ENCODE measurements around the gene AOAH. TPM values are rescaled to one million over a fixed set of nuclear protein-coding genes. Genes with fewer than 3 reads are reported as not detected.

The AOAH gene
- total RNA-seq, 1 donor from 2014 or later: 5.5 TPM

DNA sequence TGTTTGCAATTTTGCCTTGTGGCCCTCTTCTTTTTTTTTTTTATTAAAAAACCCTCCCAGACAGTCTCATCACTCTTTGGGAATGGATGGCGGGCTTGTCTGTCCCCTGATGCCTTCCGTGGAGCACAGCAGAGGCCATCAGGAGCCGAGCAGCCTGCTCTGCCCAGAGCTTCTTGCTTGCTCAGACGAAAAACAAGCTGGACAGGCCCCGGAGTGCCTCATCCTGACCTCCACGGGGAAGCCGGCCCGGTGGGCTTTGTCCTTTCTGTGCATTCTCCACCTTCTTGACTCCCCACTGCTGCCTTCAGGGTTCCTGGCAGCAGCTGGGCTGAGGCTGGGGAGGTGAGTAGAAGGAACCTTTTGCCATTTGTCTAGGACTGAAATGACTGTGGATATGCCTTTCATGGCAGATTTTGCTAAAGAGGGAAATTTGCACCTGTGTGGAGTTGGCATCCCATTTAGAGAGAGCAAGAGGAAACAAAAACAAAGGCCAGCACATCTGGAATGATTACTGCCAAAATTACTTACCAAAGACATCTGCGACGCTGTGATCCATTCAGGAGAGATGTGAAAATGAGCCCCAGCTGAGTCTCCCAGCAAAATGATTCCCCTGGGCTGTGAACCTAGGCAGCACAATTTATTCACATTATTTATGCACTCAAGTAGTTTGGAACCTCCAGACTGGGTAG is 108.3 kb downstream of the AOAH start:
- H3K9me3 ChIP-seq (ENCODE audit: low read depth): no peaks in the 10 kb centered on the region
- no peaks in the 10 kb centered on the region for H4K20me1 ChIP-seq (ENCODE audit: low read depth)
- no peaks in the 10 kb centered on the region for H3K79me2 ChIP-seq (ENCODE audit: low read depth)
- no peaks in the 10 kb centered on the region for H3F3A ChIP-seq (ENCODE audit: low read depth)
- no peaks in the 10 kb centered on the region for H3K36me3 ChIP-seq
- no peak overlapping the region for H2AFZ ChIP-seq (replicated peaks)
- no peak overlapping the region for H3K27ac Mint-ChIP-seq
- H3K27me3 ChIP-seq: no peaks in the 10 kb centered on the region
- no peaks in the 10 kb centered on the region for H3K9me3 Mint-ChIP-seq
- H3K4me2 ChIP-seq: peak overlapping the region; percentile 17
- DNase-seq (ENCODE audit: low spot score): peak; percentile 38
- TF ChIP-seq EZH2 (IDR thresholded peaks at IDR 0.05): no peak
- H3K9ac ChIP-seq: no peak overlapping the region
- peaks cover 47% of the 10 kb centered on the region for H3K4me1 Mint-ChIP-seq
- peak overlapping the region; percentile 11 for H3K27ac ChIP-seq
- no peak overlapping the region for H3K4me3 Mint-ChIP-seq
- H3K4me3 ChIP-seq: no peak overlapping the region
- H3K4me1 ChIP-seq: peaks cover 40% of the 10 kb centered on the region
- peaks cover 5% of the 10 kb centered on the region for H3K27me3 Mint-ChIP-seq (ENCODE audit: insufficient read depth, low read depth)
- H3K36me3 Mint-ChIP-seq: no peaks in the 10 kb centered on the region

DNA sequence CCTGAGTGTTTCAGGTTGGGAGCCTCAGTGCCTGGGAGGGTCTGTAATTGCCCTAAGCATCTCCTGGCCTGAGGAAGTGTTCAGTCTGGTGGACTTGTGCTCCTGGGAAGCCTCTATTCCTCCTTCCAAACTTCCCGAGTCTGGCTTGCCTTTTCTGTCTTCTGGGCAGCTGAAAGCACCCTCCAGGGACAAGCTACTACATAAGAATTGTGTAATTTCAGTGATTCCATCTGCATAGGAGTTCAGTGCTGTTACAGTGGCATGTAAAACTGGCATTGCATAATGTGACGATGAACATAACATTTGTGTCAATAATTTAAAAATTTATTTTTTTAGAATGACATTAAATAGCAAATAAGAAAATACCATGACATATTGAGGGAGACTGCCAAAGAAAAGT is 109.3 kb downstream of the AOAH start:
- Mint-ChIP-seq H3K27me3 (ENCODE audit: insufficient read depth, low read depth) (peaks cover 5% of the 10 kb centered on the region), H3K4me3 (no peak overlapping the region), H3K9me3 (no peaks in the 10 kb centered on the region), H3K4me1 (peaks cover 40% of the 10 kb centered on the region), H3K27ac (no peak overlapping the region), H3K36me3 (no peaks in the 10 kb centered on the region)
- Histone ChIP-seq H3F3A (ENCODE audit: low read depth) (no peaks in the 10 kb centered on the region), H3K36me3 (no peaks in the 10 kb centered on the region), H3K9ac (no peak overlapping the region), H3K79me2 (ENCODE audit: low read depth) (no peaks in the 10 kb centered on the region), H3K27ac (no peak overlapping the region), H3K9me3 (ENCODE audit: low read depth) (no peaks in the 10 kb centered on the region), H3K4me3 (no peak overlapping the region), H3K4me1 (peaks cover 32% of the 10 kb centered on the region), H3K4me2 (no peak overlapping the region), H4K20me1 (ENCODE audit: low read depth) (no peaks in the 10 kb centered on the region), H2AFZ (replicated peaks) (no peak overlapping the region), H3K27me3 (no peaks in the 10 kb centered on the region)
- DNase-seq (ENCODE audit: low spot score): no peak
- no peak for TF ChIP-seq EZH2phosphoT487 (IDR thresholded peaks at IDR 0.05)
- TF ChIP-seq, protein P1, sequence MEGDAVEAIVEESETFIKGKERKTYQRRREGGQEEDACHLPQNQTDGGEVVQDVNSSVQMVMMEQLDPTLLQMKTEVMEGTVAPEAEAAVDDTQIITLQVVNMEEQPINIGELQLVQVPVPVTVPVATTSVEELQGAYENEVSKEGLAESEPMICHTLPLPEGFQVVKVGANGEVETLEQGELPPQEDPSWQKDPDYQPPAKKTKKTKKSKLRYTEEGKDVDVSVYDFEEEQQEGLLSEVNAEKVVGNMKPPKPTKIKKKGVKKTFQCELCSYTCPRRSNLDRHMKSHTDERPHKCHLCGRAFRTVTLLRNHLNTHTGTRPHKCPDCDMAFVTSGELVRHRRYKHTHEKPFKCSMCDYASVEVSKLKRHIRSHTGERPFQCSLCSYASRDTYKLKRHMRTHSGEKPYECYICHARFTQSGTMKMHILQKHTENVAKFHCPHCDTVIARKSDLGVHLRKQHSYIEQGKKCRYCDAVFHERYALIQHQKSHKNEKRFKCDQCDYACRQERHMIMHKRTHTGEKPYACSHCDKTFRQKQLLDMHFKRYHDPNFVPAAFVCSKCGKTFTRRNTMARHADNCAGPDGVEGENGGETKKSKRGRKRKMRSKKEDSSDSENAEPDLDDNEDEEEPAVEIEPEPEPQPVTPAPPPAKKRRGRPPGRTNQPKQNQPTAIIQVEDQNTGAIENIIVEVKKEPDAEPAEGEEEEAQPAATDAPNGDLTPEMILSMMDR (IDR thresholded peaks at IDR 0.05): no peak
- TF ChIP-seq EZH2 (IDR thresholded peaks at IDR 0.05): no peak

DNA sequence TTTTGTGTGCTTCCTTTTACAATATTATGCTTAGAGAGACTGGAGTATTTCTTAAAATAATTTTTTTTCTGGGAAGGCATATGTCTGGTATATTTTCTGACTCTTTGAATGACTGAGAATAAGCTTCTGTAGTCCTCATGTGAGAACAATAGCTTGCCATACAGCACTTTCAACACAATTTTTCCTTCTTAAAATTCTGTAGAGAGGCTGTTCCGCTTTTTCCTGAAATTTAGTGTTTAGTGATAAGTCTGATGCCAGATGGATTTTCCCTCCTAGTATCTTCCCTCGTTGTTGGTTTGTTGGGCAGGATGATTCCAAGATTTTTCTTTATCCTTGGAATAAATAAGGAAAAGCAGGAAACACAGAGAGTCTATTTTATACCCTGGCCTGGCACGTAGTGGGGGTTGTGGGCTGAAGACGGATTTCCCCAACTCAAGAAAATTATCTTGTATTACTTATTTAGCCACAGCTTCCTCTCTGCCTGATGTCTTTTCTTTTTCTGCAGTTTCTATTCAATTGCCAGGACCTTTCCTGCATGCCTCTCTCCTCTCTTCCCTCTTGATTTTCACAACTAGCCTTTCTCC is 111.2 kb downstream of the AOAH start:
- H3K9me3 ChIP-seq (ENCODE audit: low read depth): no peaks in the 10 kb centered on the region
- no peak for DNase-seq (ENCODE audit: low spot score)
- H4K20me1 ChIP-seq (ENCODE audit: low read depth): no peaks in the 10 kb centered on the region
- no peaks in the 10 kb centered on the region for H3K36me3 ChIP-seq
- no peak overlapping the region for H3K27ac ChIP-seq
- no peaks in the 10 kb centered on the region for H3K79me2 ChIP-seq (ENCODE audit: low read depth)
- Mint-ChIP-seq H3K4me3 (no peak overlapping the region), H3K9me3 (no peaks in the 10 kb centered on the region), H3K27me3 (ENCODE audit: insufficient read depth, low read depth) (peaks cover under 1% of the 10 kb centered on the region), H3K36me3 (no peaks in the 10 kb centered on the region), H3K4me1 (peaks cover 31% of the 10 kb centered on the region), H3K27ac (no peak overlapping the region)
- peak overlapping the region; percentile 46 for H2AFZ ChIP-seq (replicated peaks)
- H3K4me2 ChIP-seq: no peak overlapping the region
- no peak for TF ChIP-seq EZH2phosphoT487 (IDR thresholded peaks at IDR 0.05)
- TF ChIP-seq EZH2 (IDR thresholded peaks at IDR 0.05): no peak
- TF ChIP-seq, protein P1 (IDR thresholded peaks at IDR 0.05): no peak
- H3K9ac ChIP-seq: no peak overlapping the region
- no peaks in the 10 kb centered on the region for H3K27me3 ChIP-seq
- H3F3A ChIP-seq (ENCODE audit: low read depth): no peaks in the 10 kb centered on the region
- peaks cover 33% of the 10 kb centered on the region for H3K4me1 ChIP-seq
- H3K4me3 ChIP-seq: no peak overlapping the region

DNA sequence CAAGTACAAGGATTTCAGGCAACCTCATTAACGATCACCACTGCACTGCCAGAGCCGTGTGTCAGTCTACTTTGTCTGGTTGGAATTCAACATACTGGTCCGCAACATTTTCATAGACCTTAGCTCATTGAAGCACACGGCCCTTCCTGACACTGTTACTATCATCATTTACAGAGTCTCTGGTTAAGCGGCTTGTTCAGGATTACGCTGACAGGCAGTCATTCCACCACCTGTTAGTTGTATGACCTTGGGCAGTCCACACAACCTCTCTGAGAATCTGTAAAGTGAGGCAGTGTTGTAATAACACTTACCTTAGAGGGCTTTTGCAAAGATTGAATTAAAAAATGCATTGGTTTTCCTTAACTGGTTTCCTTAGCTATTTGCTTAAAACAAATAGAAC is 112.6 kb downstream of the AOAH start:
- no peak for DNase-seq (ENCODE audit: low spot score)
- Mint-ChIP-seq H3K4me3 (no peak overlapping the region), H3K9me3 (no peaks in the 10 kb centered on the region), H3K27me3 (ENCODE audit: insufficient read depth, low read depth) (peaks cover 4% of the 10 kb centered on the region), H3K36me3 (no peaks in the 10 kb centered on the region), H3K27ac (no peak overlapping the region), H3K4me1 (peaks cover 44% of the 10 kb centered on the region)
- Histone ChIP-seq H3K4me3 (no peak overlapping the region), H3K9ac (no peak overlapping the region), H2AFZ (replicated peaks) (no peak overlapping the region), H4K20me1 (ENCODE audit: low read depth) (no peaks in the 10 kb centered on the region), H3K27me3 (no peaks in the 10 kb centered on the region), H3K27ac (no peak overlapping the region), H3K4me2 (no peak overlapping the region), H3F3A (ENCODE audit: low read depth) (peaks cover 8% of the 10 kb centered on the region), H3K36me3 (no peaks in the 10 kb centered on the region), H3K79me2 (ENCODE audit: low read depth) (no peaks in the 10 kb centered on the region), H3K4me1 (peaks cover 46% of the 10 kb centered on the region), H3K9me3 (ENCODE audit: low read depth) (no peaks in the 10 kb centered on the region)
- TF ChIP-seq EZH2 (IDR thresholded peaks at IDR 0.05): no peak
- TF ChIP-seq, protein P1 (IDR thresholded peaks at IDR 0.05): no peak
- TF ChIP-seq EZH2phosphoT487 (IDR thresholded peaks at IDR 0.05): no peak

Data from neural progenitor cell (in vitro differentiated cells).